ENCODE measurements around the gene UBE2E3.
"Not testable (repeated sequence)": the region's sequence is repeated elsewhere in the genome, so short reads cannot be mapped to it uniquely, and the experiment has no call there.

UBE2E3 gene

GRCh38 chr2:181076658-181077057, 96.3 kb downstream of the UBE2E3 start:
- TF ChIP-seq CTCF (conservative IDR thresholded peaks at IDR 0.05; ENCODE audit: control insufficient read depth, insufficient read depth, low read depth, low read length): no peak
- H3K4me3 ChIP-seq (ENCODE audit: control insufficient read depth, low read depth, low read length): no peak overlapping the region
- DNase-seq (ENCODE audit: low read depth): peak; percentile 40

GRCh38 chr2:181077128-181077709, 96.8 kb downstream of the UBE2E3 start:
- peak; percentile 71 for TF ChIP-seq CTCF (conservative IDR thresholded peaks at IDR 0.05; ENCODE audit: control insufficient read depth, insufficient read depth, low read depth, low read length)
- DNase-seq (ENCODE audit: low read depth): peak; percentile 67

GRCh38 chr2:181083140-181083539, 102.7 kb downstream of the UBE2E3 start:
- H3K4me3 ChIP-seq (ENCODE audit: control insufficient read depth, low read depth, low read length): no peak overlapping the region
- TF ChIP-seq CTCF (conservative IDR thresholded peaks at IDR 0.05; ENCODE audit: control insufficient read depth, insufficient read depth, low read depth, low read length): no peak
- DNase-seq (ENCODE audit: low read depth): no peak

More at GRCh38 chr2:181077128-181077709, 96.8 kb downstream of the UBE2E3 start:
- no peak overlapping the region for H3K4me3 ChIP-seq (ENCODE audit: control insufficient read depth, low read depth, low read length)

- H3K4me3 ChIP-seq (ENCODE audit: control insufficient read depth, low read depth, low read length): no peak overlapping the region
- no peak for DNase-seq (ENCODE audit: low read depth)
- no peak for TF ChIP-seq CTCF (conservative IDR thresholded peaks at IDR 0.05; ENCODE audit: control insufficient read depth, insufficient read depth, low read depth, low read length)
Observed at GRCh38 chr2:181085734-181086133, 105.3 kb downstream of the UBE2E3 start.

GRCh38 chr2:181091920-181092319, 111.5 kb downstream of the UBE2E3 start:
- H3K4me3 ChIP-seq (ENCODE audit: control insufficient read depth, low read depth, low read length); DNase-seq (ENCODE audit: low read depth): not testable (repeated sequence)

- no peak for TF ChIP-seq CTCF (conservative IDR thresholded peaks at IDR 0.05; ENCODE audit: control insufficient read depth, insufficient read depth, low read depth, low read length)
- H3K4me3 ChIP-seq (ENCODE audit: control insufficient read depth, low read depth, low read length): no peak overlapping the region
- DNase-seq (ENCODE audit: low read depth): no peak
Observed at GRCh38 chr2:181095486-181095885, 115.1 kb downstream of the UBE2E3 start.

- DNase-seq (ENCODE audit: low read depth): no peak
- TF ChIP-seq CTCF (conservative IDR thresholded peaks at IDR 0.05; ENCODE audit: control insufficient read depth, insufficient read depth, low read depth, low read length): no peak
Observed at GRCh38 chr2:181103659-181104058, 123.3 kb downstream of the UBE2E3 start.

More at GRCh38 chr2:181103659-181104058, 123.3 kb downstream of the UBE2E3 start:
- no peak overlapping the region for H3K4me3 ChIP-seq (ENCODE audit: control insufficient read depth, low read depth, low read length)

Data from fibroblast of mammary gland (primary cell).